Stomach (tissue), 4 donors: ENCODE data around the gene LYRM2.

ENCODE experiments used
- EP300 ChIP-seq: sonication (generic); formaldehyde crosslinking; IDR thresholded peaks from one replicate; pipeline ENCODE4 v1.6.1; 2017; ENCODE audit warnings: antibody characterized with exemption
- POLR2A ChIP-seq, 4 donors: fragments of 450-650 bp; IDR thresholded peaks; one replicate each; pipeline ENCODE4 v1.6.1; 2016; ENCODE audit warnings: antibody characterized with exemption in 4 of 4, control low read depth in 2 of 4, mild to moderate bottlenecking in 1 of 4, moderate library complexity in 1 of 4
- POLR2AphosphoS5 ChIP-seq, 3 donors: sonication (generic); formaldehyde crosslinking; IDR thresholded peaks; one replicate each; pipeline ENCODE4 v1.6.1; 2016; ENCODE audit warnings: antibody characterized with exemption in 3 of 3
- TF ChIP-seq, protein P1 (sequence below), 7 experiments: fragments of 450-650 bp in 4 of 7; fragments of 200-600 bp in 3 of 7; sonication (generic) in 3 of 7; IDR thresholded peaks; one replicate each; pipeline ENCODE4 v1.5.1; 2016 to 2019; ENCODE audit warnings: antibody characterized with exemption in 7 of 7, control low read depth in 2 of 7, mild to moderate bottlenecking in 1 of 7

GRCh38 chr6:89574910-89575561, 63.5 kb downstream of the LYRM2 start:
- TF ChIP-seq, protein P1, sequence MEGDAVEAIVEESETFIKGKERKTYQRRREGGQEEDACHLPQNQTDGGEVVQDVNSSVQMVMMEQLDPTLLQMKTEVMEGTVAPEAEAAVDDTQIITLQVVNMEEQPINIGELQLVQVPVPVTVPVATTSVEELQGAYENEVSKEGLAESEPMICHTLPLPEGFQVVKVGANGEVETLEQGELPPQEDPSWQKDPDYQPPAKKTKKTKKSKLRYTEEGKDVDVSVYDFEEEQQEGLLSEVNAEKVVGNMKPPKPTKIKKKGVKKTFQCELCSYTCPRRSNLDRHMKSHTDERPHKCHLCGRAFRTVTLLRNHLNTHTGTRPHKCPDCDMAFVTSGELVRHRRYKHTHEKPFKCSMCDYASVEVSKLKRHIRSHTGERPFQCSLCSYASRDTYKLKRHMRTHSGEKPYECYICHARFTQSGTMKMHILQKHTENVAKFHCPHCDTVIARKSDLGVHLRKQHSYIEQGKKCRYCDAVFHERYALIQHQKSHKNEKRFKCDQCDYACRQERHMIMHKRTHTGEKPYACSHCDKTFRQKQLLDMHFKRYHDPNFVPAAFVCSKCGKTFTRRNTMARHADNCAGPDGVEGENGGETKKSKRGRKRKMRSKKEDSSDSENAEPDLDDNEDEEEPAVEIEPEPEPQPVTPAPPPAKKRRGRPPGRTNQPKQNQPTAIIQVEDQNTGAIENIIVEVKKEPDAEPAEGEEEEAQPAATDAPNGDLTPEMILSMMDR (IDR thresholded peaks at IDR 0.05) = no peak
- TF ChIP-seq EP300 = no peak
- TF ChIP-seq POLR2A (IDR thresholded peaks at IDR 0.05) = no peak
- TF ChIP-seq POLR2AphosphoS5 (IDR thresholded peaks at IDR 0.05) = no peak
